Osteoblast (primary cell): ENCODE measurements around the gene MINDY3. TPM values are rescaled to one million over a fixed set of nuclear protein-coding genes. Genes with fewer than 3 reads are reported as not detected.

Experiments used
- DNase-seq: peaks from one replicate; pipeline ENCODE4 v3.0.0; 2011; ENCODE audit warnings: low spot score, mixed read lengths; ENCODE audit not compliant: insufficient read length; ENCODE audit errors: missing footprints
- H2AFZ ChIP-seq: 2 replicates; pipeline ENCODE4 v1.6.0; 2011; ENCODE audit warnings: mild to moderate bottlenecking, low read length
- H3K27ac ChIP-seq: 2 replicates; pipeline ENCODE4 v1.5.1; 2011; ENCODE audit warnings: mild to moderate bottlenecking, low read depth, low read length, moderate library complexity
- H3K27me3 ChIP-seq: 2 replicates; pipeline ENCODE4 v1.6.0; 2012; ENCODE audit warnings: mild to moderate bottlenecking, control low read depth, inconsistent platforms, low read length, moderate library complexity; ENCODE audit not compliant: insufficient read depth
- H3K36me3 ChIP-seq: 2 replicates; pipeline ENCODE4 v1.5.1; 2011; ENCODE audit warnings: mild to moderate bottlenecking, low read length, control low read depth, moderate library complexity; ENCODE audit not compliant: insufficient read depth
- H3K4me1 ChIP-seq: 2 replicates; pipeline ENCODE4 v1.5.1; 2011; ENCODE audit warnings: mild to moderate bottlenecking, low read length, control low read depth, moderate library complexity; ENCODE audit not compliant: insufficient read depth
- H3K4me2 ChIP-seq: 2 replicates; pipeline ENCODE4 v1.6.0; 2011; ENCODE audit warnings: mild to moderate bottlenecking, low read length; ENCODE audit not compliant: insufficient read depth
- H3K4me3 ChIP-seq: fragments of 200-600 bp; sonication (generic); 3 replicates; pipeline ENCODE4 v1.5.1; 2012; ENCODE audit warnings: mild to moderate bottlenecking, low read length, inconsistent platforms; ENCODE audit not compliant: insufficient read depth
- H3K79me2 ChIP-seq: 2 replicates; pipeline ENCODE4 v1.6.0; 2012; ENCODE audit warnings: mild to moderate bottlenecking, low read length, control low read depth, inconsistent platforms; ENCODE audit not compliant: insufficient read depth
- H3K9me3 ChIP-seq: 2 replicates; pipeline ENCODE4 v1.5.1; 2011; ENCODE audit warnings: low read depth, low read length, control low read depth
- H4K20me1 ChIP-seq: 2 replicates; pipeline ENCODE4 v1.6.0; 2012; ENCODE audit warnings: mild to moderate bottlenecking, low read length, control low read depth; ENCODE audit not compliant: insufficient read depth
- total RNA-seq: library from RNA; depleted of rRNA; stranded (reverse); fragments of >200 nt; gene quantifications from 2 replicates; pipeline ENCODE4 v1.2.3, GENCODE V29; 2012
- TF ChIP-seq, protein P1 (sequence below): IDR thresholded peaks from 2 replicates; pipeline ENCODE4 v1.5.1; 2011; ENCODE audit warnings: mild to moderate bottlenecking, low read depth, low read length, moderate library complexity; ENCODE audit errors: extremely low read depth

The MINDY3 gene
- total RNA-seq, 1 donor, result 36.6 TPM

DNA sequence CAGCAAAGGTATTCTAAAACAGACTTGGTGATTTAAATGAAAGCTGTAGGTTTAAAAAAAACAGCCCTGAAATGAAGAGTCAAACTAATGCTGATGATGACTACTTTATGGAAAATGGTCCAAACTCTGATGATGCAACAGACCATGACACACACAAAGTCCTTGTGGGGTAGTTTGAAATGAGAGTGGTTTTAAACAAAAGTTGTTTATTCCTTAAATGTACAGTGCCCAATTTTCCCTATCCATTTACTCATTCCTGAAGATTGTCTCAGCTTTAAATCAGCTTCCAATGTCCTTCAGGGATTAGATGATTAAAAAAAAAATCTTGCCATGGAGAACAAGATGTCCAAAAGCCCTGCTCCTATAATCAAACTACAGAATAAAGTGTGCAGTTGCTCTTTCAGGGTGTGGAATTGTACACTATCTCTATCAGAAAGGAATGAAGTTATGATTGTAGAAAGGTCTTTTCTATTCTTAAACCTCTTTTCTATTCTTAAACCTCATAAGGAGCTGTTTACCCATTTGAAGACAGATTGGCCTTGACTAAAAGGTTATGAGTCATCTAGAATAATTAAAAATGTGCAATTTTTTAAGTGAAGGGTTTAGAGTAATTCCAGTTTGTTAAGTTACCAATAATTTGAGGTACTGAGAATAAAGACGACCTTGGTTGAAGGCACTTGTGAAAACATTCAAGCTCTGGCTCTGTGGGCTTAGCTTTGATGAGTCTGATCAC is 70.3 kb downstream of the MINDY3 start:
- H3K36me3 ChIP-seq, result peaks cover 3% of the 10 kb centered on the region
- H3K27ac ChIP-seq, result peak overlapping the region; percentile 73
- H4K20me1 ChIP-seq, result no peaks in the 10 kb centered on the region
- TF ChIP-seq, protein P1, sequence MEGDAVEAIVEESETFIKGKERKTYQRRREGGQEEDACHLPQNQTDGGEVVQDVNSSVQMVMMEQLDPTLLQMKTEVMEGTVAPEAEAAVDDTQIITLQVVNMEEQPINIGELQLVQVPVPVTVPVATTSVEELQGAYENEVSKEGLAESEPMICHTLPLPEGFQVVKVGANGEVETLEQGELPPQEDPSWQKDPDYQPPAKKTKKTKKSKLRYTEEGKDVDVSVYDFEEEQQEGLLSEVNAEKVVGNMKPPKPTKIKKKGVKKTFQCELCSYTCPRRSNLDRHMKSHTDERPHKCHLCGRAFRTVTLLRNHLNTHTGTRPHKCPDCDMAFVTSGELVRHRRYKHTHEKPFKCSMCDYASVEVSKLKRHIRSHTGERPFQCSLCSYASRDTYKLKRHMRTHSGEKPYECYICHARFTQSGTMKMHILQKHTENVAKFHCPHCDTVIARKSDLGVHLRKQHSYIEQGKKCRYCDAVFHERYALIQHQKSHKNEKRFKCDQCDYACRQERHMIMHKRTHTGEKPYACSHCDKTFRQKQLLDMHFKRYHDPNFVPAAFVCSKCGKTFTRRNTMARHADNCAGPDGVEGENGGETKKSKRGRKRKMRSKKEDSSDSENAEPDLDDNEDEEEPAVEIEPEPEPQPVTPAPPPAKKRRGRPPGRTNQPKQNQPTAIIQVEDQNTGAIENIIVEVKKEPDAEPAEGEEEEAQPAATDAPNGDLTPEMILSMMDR, result no peak
- H3K4me2 ChIP-seq, result peak overlapping the region; percentile 34
- no peak overlapping the region for H2AFZ ChIP-seq
- H3K4me1 ChIP-seq, result peaks cover 25% of the 10 kb centered on the region
- no peaks in the 10 kb centered on the region for H3K9me3 ChIP-seq
- H3K79me2 ChIP-seq, result no peaks in the 10 kb centered on the region
- H3K27me3 ChIP-seq, result no peaks in the 10 kb centered on the region
- no peak overlapping the region for H3K4me3 ChIP-seq
- DNase-seq, result peak; percentile 59

DNA sequence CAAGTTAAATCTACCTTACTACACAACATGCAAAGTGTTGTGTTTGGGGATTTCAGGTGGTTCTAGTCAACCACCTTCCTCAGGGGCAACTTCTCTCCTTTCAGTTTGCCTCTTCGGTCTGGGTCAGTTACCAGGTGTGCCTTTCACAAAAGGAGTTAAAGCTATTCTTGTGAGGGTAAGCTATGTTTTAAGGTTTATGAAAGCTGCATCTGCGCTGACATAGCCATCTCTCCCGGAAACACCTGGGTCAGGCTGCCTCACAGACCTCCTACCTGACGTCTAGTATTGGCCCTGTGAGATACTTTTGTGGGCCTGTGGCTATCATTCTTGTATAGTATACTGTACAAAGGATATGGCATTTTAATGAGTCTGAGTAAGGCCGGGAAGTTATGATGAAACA is 72.9 kb downstream of the MINDY3 start:
- H3K27ac ChIP-seq, result no peak overlapping the region
- no peak overlapping the region for H2AFZ ChIP-seq
- H3K27me3 ChIP-seq, result no peaks in the 10 kb centered on the region
- H3K36me3 ChIP-seq, result peaks cover 6% of the 10 kb centered on the region
- no peaks in the 10 kb centered on the region for H3K9me3 ChIP-seq
- DNase-seq, result no peak
- H3K4me1 ChIP-seq, result peaks cover 25% of the 10 kb centered on the region
- no peak overlapping the region for H3K4me3 ChIP-seq
- TF ChIP-seq, protein P1, result no peak
- H3K79me2 ChIP-seq, result no peaks in the 10 kb centered on the region
- no peaks in the 10 kb centered on the region for H4K20me1 ChIP-seq
- no peak overlapping the region for H3K4me2 ChIP-seq

DNA sequence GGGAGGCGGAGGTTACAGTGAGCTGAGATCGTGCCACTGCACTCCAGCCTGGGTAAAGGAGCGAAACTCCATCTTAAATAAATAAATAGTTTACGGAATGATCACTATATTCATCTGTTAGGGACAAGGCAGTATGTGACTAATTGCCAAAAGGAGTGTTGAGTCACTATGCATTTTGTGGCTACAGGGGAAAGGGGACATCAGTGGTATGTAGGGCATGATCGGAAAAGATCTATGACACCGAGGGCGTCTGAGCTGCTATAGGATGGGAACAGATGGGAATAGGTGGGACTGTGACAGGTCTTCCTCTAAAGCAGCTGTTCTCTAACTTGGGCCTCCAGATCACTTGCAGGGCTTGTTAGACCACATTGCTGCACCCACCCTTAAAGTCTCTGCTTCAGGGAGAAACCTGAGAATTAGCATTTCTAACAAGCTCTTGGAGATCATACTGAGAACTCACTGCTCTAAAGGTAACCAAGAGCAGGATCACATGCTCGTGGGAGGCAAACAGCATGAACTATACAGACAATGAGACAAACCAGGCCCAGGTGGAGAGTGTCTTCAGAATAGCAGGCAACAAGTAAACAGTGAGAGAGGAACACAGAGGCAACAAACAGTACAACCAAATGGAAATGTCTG is 75.5 kb downstream of the MINDY3 start:
- Histone ChIP-seq H3K36me3 (peaks cover 11% of the 10 kb centered on the region), H2AFZ (no peak overlapping the region), H3K4me1 (peaks cover 8% of the 10 kb centered on the region), H3K4me3 (no peak overlapping the region), H3K27ac (no peak overlapping the region), H3K9me3 (no peaks in the 10 kb centered on the region), H3K27me3 (no peaks in the 10 kb centered on the region), H3K4me2 (no peak overlapping the region), H3K79me2 (no peaks in the 10 kb centered on the region), H4K20me1 (no peaks in the 10 kb centered on the region)
- TF ChIP-seq, protein P1, result no peak
- DNase-seq, result no peak

DNA sequence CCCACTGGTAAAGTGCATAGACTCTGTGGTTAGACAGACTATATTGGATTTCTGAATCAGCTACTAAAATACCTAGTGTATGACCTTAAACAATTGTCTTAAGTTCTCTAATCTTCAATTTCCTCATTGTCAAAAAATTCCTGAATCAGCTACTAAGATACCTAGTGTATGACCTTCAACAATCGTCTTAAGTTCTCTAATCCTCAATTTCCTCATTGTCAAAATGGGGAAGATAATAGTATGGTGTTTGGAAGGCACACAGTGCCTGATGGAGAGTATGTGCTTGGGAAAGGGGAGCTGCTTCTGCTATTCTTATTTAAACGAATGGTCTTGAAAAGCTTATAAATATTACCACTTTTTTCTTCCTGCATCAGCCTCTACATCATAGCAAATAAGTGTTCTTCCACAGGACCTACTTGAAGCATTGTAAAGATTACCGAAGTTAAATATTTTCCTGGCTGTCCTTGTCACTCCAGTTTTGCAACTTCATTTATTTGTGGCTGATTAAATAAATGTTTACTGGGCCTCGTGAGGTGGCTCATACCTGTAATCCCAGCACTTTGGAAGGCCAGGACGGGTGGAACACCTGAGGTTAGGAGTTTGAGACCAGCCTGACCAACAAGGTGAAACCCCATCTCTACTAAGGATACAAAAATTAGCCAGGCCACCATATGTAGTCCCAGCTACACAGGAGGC is 76.2 kb downstream of the MINDY3 start:
- Histone ChIP-seq H2AFZ (no peak overlapping the region), H3K4me2 (no peak overlapping the region), H3K9me3 (no peaks in the 10 kb centered on the region), H3K27ac (no peak overlapping the region), H3K4me1 (peaks cover 3% of the 10 kb centered on the region), H3K4me3 (no peak overlapping the region), H3K36me3 (peaks cover 11% of the 10 kb centered on the region), H3K79me2 (no peaks in the 10 kb centered on the region), H3K27me3 (no peaks in the 10 kb centered on the region), H4K20me1 (no peaks in the 10 kb centered on the region)
- no peak for DNase-seq
- TF ChIP-seq, protein P1, result no peak
